NCI-H1105 treated with DMSO at 0.1 percent for 48 hours (cell line): ENCODE results near the gene SLC6A1.
A peak's percentile ranks its signal among the peaks of the same experiment; 100 is the strongest.

Source experiments
- DNase-seq: peaks from one replicate; lab custom pipeline; 2025; lab: John Stamatoyannopoulos, UW

SLC6A1 gene

GRCh38 chr3:11019116-11019819 is 26.7 kb downstream of the SLC6A1 start:
- no peak for DNase-seq

GRCh38 chr3:11020764-11021163 is 28.2 kb downstream of the SLC6A1 start:
- DNase-seq = no peak

GRCh38 chr3:11021611-11022011 is 29.1 kb downstream of the SLC6A1 start:
- DNase-seq = no peak

DNA sequence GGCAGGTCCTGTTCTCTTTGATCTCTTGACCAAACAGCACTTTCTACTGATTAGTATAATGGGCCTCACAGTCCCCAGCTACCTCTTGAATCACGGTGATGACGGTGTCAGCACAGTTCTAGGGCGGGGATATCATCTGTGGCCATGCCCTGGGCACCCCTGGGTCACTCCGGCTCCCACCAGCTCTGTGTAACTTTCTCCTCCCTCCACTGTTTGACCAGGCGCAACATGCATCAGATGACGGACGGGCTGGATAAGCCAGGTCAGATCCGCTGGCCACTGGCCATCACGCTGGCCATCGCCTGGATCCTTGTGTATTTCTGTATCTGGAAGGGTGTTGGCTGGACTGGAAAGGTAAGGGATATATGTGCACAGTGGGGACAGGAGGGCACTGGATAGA is 29.6 kb downstream of the SLC6A1 start:
- no peak for DNase-seq

GRCh38 chr3:11024181-11024580 is 31.6 kb downstream of the SLC6A1 start:
- DNase-seq = no peak

DNA sequence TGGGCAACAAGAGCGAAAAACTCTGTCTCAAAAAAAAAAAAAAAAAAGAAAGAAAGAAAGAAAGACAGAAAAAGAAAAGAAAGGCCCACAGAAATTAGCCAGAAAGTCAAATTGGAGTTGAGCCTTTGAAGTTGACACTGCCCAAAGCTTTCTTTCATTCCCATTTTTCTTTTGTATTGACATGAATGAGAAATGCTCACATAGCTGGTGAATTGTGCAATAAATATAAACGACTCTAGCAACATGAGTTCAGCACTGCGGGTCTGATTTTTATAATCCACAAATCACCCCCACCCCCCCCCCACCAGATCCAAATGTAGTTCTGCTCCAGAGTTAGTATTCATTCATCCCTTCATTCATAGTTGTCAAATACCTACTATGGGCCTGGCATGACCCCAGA is 37.4 kb downstream of the SLC6A1 start:
- no peak for DNase-seq

- no peak for DNase-seq
Observed at GRCh38 chr3:11033871-11034270, 41.3 kb downstream of the SLC6A1 start.

DNA sequence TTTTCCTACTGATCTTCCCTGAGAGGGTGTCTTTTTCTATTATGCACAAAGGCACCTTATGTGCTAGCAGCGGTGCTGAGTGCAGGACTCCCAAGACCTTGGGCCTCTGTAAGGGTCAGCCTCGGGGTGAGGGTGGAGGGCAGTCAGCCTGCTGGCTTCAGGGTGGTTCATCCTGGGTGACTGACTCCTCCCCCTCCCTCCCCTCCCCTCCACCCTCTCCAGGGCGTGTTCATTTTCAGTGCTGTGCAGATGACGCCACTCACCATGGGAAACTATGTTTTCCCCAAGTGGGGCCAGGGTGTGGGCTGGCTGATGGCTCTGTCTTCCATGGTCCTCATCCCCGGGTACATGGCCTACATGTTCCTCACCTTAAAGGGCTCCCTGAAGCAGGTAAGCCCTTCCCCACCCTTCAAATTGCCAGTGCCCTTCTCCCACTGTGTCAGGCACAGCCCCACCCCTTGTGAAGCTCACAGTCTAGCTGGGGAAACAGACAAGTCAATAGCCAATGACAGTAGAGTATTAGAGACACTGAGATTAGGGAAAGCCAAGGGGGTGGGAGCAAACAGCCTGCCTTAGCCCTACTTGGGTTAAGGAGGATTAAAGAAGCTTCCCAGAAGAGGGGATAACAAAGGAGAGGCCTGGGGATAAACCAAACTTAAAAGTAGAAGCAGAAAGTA is 41.9 kb downstream of the SLC6A1 start:
- no peak for DNase-seq

GRCh38 chr3:11035757-11036505 is 43.4 kb downstream of the SLC6A1 start:
- DNase-seq = no peak

GRCh38 chr3:11037241-11037873 is 44.8 kb downstream of the SLC6A1 start:
- DNase-seq = peak; percentile 0

DNA sequence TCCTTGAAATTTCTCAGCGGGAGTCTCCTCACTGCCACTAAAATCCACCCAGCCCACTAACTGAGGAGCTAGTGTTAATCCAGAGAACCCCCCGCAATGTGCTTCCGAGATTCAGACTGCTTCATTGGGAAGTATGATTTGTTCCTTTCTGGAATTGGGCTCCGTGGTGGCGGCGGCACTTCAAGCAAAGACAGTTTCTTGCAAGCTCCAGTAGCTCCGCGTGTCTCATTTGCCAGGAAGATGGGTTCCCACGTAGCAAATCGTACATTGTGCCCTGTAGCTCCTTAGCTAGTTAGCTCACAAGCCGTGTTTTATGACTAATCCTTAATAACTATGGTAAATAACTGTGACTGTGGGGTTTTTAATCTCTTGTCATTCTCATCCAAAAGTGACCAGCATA is 45.4 kb downstream of the SLC6A1 start:
- no peak for DNase-seq

- no peak for DNase-seq
Observed at GRCh38 chr3:11045536-11045935, 53.0 kb downstream of the SLC6A1 start.

GRCh38 chr3:11047500-11047899 is 55.0 kb downstream of the SLC6A1 start:
- no peak for DNase-seq

DNA sequence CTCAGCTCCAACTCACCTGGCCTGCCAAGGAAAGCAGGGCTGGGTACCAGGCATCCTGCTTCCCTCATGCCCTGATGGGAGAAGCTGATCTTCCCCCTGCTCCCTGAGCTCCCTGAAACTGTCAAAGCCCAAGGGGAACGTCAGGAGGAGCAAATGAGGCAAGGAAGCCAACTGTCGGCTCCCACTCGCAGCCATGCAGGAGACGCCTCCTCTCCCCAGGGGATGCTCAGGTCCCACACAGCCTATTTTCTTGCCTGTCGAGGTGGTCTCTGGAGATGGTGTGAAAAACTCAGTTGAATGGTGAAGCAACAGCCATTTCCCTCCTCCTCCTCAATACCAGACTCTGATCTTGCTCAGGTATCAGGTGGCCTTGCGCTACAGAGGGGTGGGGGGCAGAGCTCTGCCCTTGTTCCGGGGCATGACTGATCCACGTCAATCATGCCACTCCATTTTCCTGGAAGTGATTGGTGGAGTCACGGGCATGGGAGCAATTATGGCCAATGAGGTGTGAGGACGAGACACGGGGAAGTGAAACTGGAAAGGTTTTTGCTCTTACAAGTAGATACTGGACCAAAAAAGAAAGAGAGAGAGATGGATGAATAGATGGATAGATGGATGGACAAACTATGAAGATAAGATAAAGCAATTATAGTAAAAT is 58.2 kb downstream of the SLC6A1 start:
- DNase-seq = no peak

DNA sequence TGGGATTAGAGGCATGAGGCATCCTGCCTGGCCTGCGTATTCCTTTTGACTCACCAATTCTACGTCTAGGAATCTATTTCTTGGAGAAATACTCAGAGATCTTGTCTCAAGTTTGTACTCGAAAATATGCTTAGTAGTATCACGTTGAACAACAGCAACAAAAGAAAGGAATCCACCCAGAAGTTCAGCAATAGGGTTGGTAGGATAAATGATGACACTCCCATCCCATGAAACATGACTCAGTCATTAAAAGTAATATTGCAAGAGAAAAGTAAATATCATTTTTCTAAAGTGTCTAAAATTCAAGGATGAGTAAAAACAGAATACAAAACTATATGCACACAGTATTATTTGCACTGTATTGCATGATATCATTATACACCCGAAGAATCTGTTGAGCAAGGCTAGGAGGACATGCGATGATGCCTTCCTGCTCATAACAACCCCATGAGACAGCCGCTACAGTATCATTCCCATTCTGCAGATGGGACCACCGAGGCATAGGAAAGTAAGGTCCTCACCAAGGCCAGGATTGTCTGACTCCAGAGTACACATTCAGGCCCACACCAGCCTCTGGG is 61.5 kb downstream of the SLC6A1 start:
- no peak for DNase-seq

GRCh38 chr3:11054739-11055438 is 62.3 kb downstream of the SLC6A1 start:
- no peak for DNase-seq

DNA sequence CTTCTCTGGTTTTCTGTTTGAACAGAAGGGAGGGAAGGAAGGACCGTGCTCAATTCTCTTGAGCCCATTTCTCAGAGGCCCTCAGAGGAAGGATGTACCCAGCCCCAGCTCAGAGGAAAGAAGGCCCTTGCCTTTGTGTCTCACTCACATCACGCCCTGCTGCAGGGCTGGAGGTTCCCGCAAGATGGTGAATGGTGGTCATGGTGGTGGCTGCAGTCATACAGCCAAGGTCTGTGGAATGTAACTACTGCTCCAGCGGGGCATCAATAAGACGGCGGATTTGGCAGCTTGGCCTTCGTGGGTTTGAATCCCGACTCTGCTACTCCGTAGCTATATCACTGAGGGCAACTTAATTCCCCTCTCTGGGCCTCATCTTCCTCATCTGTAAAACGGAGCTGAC is 62.9 kb downstream of the SLC6A1 start:
- DNase-seq = no peak

DNA sequence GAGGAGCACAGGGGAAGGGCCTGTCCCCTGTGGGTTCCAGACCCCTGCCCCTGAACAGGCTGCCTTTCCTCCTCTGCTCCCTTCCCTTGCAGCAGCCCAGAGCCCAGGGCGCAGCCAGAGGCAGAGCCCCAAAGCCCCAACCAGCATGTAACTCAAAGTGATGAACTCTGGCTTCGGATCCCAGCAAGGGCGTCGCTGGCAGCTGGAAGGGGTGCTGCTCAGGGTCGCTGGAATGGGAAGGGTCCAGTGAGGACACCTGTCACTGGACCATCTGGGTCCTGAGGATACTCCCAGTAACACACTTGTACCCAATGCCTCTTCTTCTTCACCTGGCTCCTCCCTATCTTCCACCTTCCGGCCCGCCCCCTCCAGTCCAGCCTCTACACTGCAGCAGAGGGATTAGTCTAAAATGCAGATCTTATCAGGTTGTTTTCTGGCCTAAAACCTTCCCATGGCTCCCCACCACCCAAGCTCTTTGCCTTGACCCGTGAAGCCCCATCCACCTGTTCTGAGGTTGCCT is 64.0 kb downstream of the SLC6A1 start:
- no peak for DNase-seq

GRCh38 chr3:11057655-11058054 is 65.1 kb downstream of the SLC6A1 start:
- DNase-seq = no peak

- peak; percentile 60 for DNase-seq
Observed at GRCh38 chr3:11059090-11059798, 66.7 kb downstream of the SLC6A1 start.
